ENCODE results near the gene CARS1. TPM values are rescaled to one million over a fixed set of nuclear protein-coding genes. Genes with fewer than 3 reads are reported as not detected.

The CARS1 gene
- total and polyA plus RNA-seq, 2 donors (not counting 1 experiment from before 2014, with no cell fraction given), result 31.3 to 49.5 TPM

- H4K20me1 ChIP-seq (ENCODE audit: control insufficient read depth, insufficient read depth, low read length, poor library complexity, severe bottlenecking), result peaks cover 78% of the 10 kb centered on the region
- H3K4me3 Mint-ChIP-seq, result no peak overlapping the region
- ATAC-seq (ENCODE audit: low read depth) (no peak), DNase-seq (no peak)
- WGBS (ENCODE audit: insufficient coverage), result 94% methylated on average over 6 of the region's 7 CpGs
- H3K4me3 ChIP-seq (ENCODE audit: control extremely low read depth in 1 of 5, extremely low read depth in 1 of 5, insufficient read depth in 1 of 5, low read depth in 2 of 5, low read length in 4 of 5), result no peak overlapping the region
- no peaks in the 10 kb centered on the region for H3K9me3 ChIP-seq (ENCODE audit: control extremely low read depth in 1 of 3, control insufficient read depth in 2 of 3, insufficient read depth in 1 of 3, low read length in 2 of 3)
- H3K9ac ChIP-seq (ENCODE audit: low read length), result no peak overlapping the region
- H3K4me1 Mint-ChIP-seq, result peaks cover 3% of the 10 kb centered on the region
- peaks cover 40% of the 10 kb centered on the region for H3K79me2 ChIP-seq (ENCODE audit: control insufficient read depth, insufficient read depth, low read length)
- H3K27ac ChIP-seq (ENCODE audit: low read length in 2 of 2), result no peak overlapping the region
- no peaks in the 10 kb centered on the region for H3K9me3 Mint-ChIP-seq (ENCODE audit: insufficient read depth)
- H3K36me3 ChIP-seq (replicated peaks in 1 of 2; ENCODE audit: control extremely low read depth in 1 of 2, control insufficient read depth in 1 of 2, extremely low read depth in 1 of 2, insufficient read depth in 2 of 2, low read length in 1 of 2), result peaks cover 14 to 90% of the 10 kb centered on the region in 2 experiments
- no peaks in the 10 kb centered on the region for H3K27me3 ChIP-seq (replicated peaks in 1 of 4; ENCODE audit: control extremely low read depth in 1 of 4, control insufficient read depth in 3 of 4, insufficient read depth in 4 of 4, low read length in 3 of 4)
- no peak for TF ChIP-seq CTCF (IDR thresholded peaks at IDR 0.05)
- no peak for TF ChIP-seq EZH2 (IDR thresholded peaks at IDR 0.05; ENCODE audit: borderline replicate concordance, insufficient read depth, low read depth, low read length, poor library complexity, severe bottlenecking)
- CTCF ChIA-PET, result no interaction called here
- POLR2A ChIA-PET, result no interaction called here
- intact Hi-C loops (cut with micrococcal nuclease), result no loop called here
- no peak overlapping the region for H2AFZ ChIP-seq (ENCODE audit: insufficient read depth, low read depth, low read length, poor library complexity, severe bottlenecking)
- no peak overlapping the region for H3K27ac Mint-ChIP-seq
- H3K4me2 ChIP-seq (replicated peaks; ENCODE audit: low read depth, low read length, poor library complexity, severe bottlenecking), result no peak overlapping the region
- H3K4me1 ChIP-seq (ENCODE audit: control insufficient read depth in 2 of 2, insufficient read depth in 2 of 2, low read length in 2 of 2), result no peaks in the 10 kb centered on the region
- no peaks in the 10 kb centered on the region for H3K27me3 Mint-ChIP-seq
These were observed 94.0 kb downstream of the CARS1 start for GRCh38 chr11:2963112-2963754.

GRCh38 chr11:2961080-2961479, 96.1 kb downstream of the CARS1 start:
- H3K9me3 Mint-ChIP-seq (ENCODE audit: insufficient read depth), result no peaks in the 10 kb centered on the region
- POLR2A ChIA-PET, result no interaction called here
- no peak for TF ChIP-seq EZH2 (IDR thresholded peaks at IDR 0.05; ENCODE audit: borderline replicate concordance, insufficient read depth, low read depth, low read length, poor library complexity, severe bottlenecking)
- TF ChIP-seq CTCF (IDR thresholded peaks at IDR 0.05), result no peak
- Histone ChIP-seq H3K79me2 (ENCODE audit: control insufficient read depth, insufficient read depth, low read length) (peaks cover 21% of the 10 kb centered on the region), H3K4me1 (ENCODE audit: control insufficient read depth in 2 of 2, insufficient read depth in 2 of 2, low read length in 2 of 2) (no peaks in the 10 kb centered on the region), H3K27ac (ENCODE audit: low read length in 2 of 2) (no peak overlapping the region), H3K4me3 (ENCODE audit: control extremely low read depth in 1 of 5, extremely low read depth in 1 of 5, insufficient read depth in 1 of 5, low read depth in 2 of 5, low read length in 4 of 5) (no peak overlapping the region), H4K20me1 (ENCODE audit: control insufficient read depth, insufficient read depth, low read length, poor library complexity, severe bottlenecking) (peaks cover 71% of the 10 kb centered on the region), H3K4me2 (replicated peaks; ENCODE audit: low read depth, low read length, poor library complexity, severe bottlenecking) (no peak overlapping the region), H3K27me3 (replicated peaks in 1 of 4; ENCODE audit: control extremely low read depth in 1 of 4, control insufficient read depth in 3 of 4, insufficient read depth in 4 of 4, low read length in 3 of 4) (no peaks in the 10 kb centered on the region), H2AFZ (ENCODE audit: insufficient read depth, low read depth, low read length, poor library complexity, severe bottlenecking) (no peak overlapping the region), H3K36me3 (replicated peaks in 1 of 2; ENCODE audit: control extremely low read depth in 1 of 2, control insufficient read depth in 1 of 2, extremely low read depth in 1 of 2, insufficient read depth in 2 of 2, low read length in 1 of 2) (peaks cover 14 to 94% of the 10 kb centered on the region in 2 experiments), H3K9ac (ENCODE audit: low read length) (no peak overlapping the region), H3K9me3 (ENCODE audit: control extremely low read depth in 1 of 3, control insufficient read depth in 2 of 3, insufficient read depth in 1 of 3, low read length in 2 of 3) (no peaks in the 10 kb centered on the region)
- 86% methylated on average over 4 of the region's 5 CpGs for WGBS (ENCODE audit: insufficient coverage)
- DNase-seq, result no peak
- no peak overlapping the region for H3K27ac Mint-ChIP-seq
- no peak overlapping the region for H3K4me3 Mint-ChIP-seq
- no peaks in the 10 kb centered on the region for H3K27me3 Mint-ChIP-seq
- ATAC-seq (ENCODE audit: low read depth), result no peak
- H3K4me1 Mint-ChIP-seq, result peaks cover 3% of the 10 kb centered on the region
- CTCF ChIA-PET, result interaction anchor here (1.5 to 1.8 kb wide), 2 partner anchors 130 to 428 kb away, joined by 4 to 6 read pairs; no protein-coding TSS in a partner anchor
- intact Hi-C loops (cut with micrococcal nuclease), result no loop called here

Measured in B cell (primary cell).